Small intestine (tissue), 7 donors: ENCODE data around the gene ZNF511. TPM values are rescaled to one million over a fixed set of nuclear protein-coding genes. Genes with fewer than 3 reads are reported as not detected.

ENCODE experiments used
- DNase-seq, 2 donors: peaks; one replicate each; pipeline versions ENCODE4 v3.0.0 to v3.0.0-alpha.2; 2013
- FAIRE-seq: peaks from 2 replicates; lab custom pipeline; 2012; peaks lifted over from hg19 to GRCh38; lab: Jason Lieb, UNC
- H3K27ac ChIP-seq, 3 donors: one replicate each; pipeline ENCODE4 v1.5.1; 2013; ENCODE audit warnings: low read length in 2 of 3, mild to moderate bottlenecking in 2 of 3, control low read depth in 1 of 3, inconsistent platforms in 1 of 3, low read depth in 1 of 3, moderate library complexity in 1 of 3
- H3K27me3 ChIP-seq, 3 donors: one replicate each; pipeline ENCODE4 v1.6.1; 2013; ENCODE audit warnings: low read length in 3 of 3, inconsistent platforms in 1 of 3; ENCODE audit not compliant: control insufficient read depth in 3 of 3, insufficient read depth in 3 of 3
- H3K36me3 ChIP-seq, 3 donors: one replicate each; pipeline ENCODE4 v1.6.1; 2013; ENCODE audit warnings: low read length in 3 of 3, inconsistent platforms in 1 of 3, low read depth in 1 of 3, mild to moderate bottlenecking in 1 of 3, moderate library complexity in 1 of 3; ENCODE audit not compliant: control insufficient read depth in 3 of 3, insufficient read depth in 2 of 3
- H3K4me1 ChIP-seq, 3 donors: one replicate each; pipeline ENCODE4 v1.6.1; 2013; ENCODE audit warnings: low read length in 2 of 3, inconsistent platforms in 1 of 3, low read depth in 1 of 3, mild to moderate bottlenecking in 1 of 3, moderate library complexity in 1 of 3; ENCODE audit not compliant: control insufficient read depth in 3 of 3, insufficient read depth in 2 of 3
- H3K4me3 ChIP-seq, 3 donors: one replicate each; pipeline ENCODE4 v1.5.1; 2013; ENCODE audit warnings: low read length in 3 of 3, control low read depth in 1 of 3, inconsistent platforms in 1 of 3, low read depth in 1 of 3, mild to moderate bottlenecking in 1 of 3, moderate library complexity in 1 of 3
- H3K9me3 ChIP-seq, 2 donors: one replicate each; pipeline ENCODE4 v1.6.1; 2013; ENCODE audit warnings: low read depth in 1 of 2, low read length in 1 of 2; ENCODE audit not compliant: control insufficient read depth in 2 of 2, insufficient read depth in 1 of 2
- WGBS, 3 donors: extraction: QIAGEN DNeasy Blood & Tissue Kit; methylation state at CpG; one replicate each; pipeline ENCODE4 v1.1.7; 2013; 5-methylcytosine and 5-hydroxymethylcytosine counted together
- polyA plus RNA-seq, 4 donors: library from polyadenylated mRNA; stranded (reverse) in 3 of 4; unstranded in 1 of 4; fragments of 200-250 nt in 3 of 4; fragments of 120-200 nt in 1 of 4; gene quantifications; one replicate each; pipeline versions ENCODE4 v1.2.1 to v1.2.3, GENCODE V29; 2013
- donor health status: healthy with polysubstance abuse.
- donor health status: control.
- donor health status: control.
- donor health status: Bipolar disorder and iron deficiency.
- donor health status: healthy.

The ZNF511 gene
- polyA plus RNA-seq, 4 donors = 21.8 to 61.5 (median 48.8) TPM

GRCh38 chr10:133271521-133272300 lies 37.0 kb upstream of the ZNF511 start:
- H3K4me3 ChIP-seq = no peak overlapping the region
- no peaks in the 10 kb centered on the region for H3K9me3 ChIP-seq
- no peak overlapping the region for H3K27ac ChIP-seq
- peaks cover 0 to 27% (median 0%) of the 10 kb centered on the region in 3 donors for H3K36me3 ChIP-seq
- WGBS, 3 donors = 76 to 85% (median 85%) methylated on average over 28 to 35 of the region's 35 CpGs
- FAIRE-seq (no peak), DNase-seq (no peak)
- peaks cover 0 to 17% (median 4%) of the 10 kb centered on the region in 3 donors for H3K27me3 ChIP-seq
- H3K4me1 ChIP-seq = peaks cover 0 to 14% (median 0%) of the 10 kb centered on the region in 3 donors

- 53 to 85% (median 72%) methylated on average over 18 to 29 of the region's 29 CpGs for WGBS, 3 donors
- Histone ChIP-seq H3K4me1 (peaks cover 0 to 20% (median 2%) of the 10 kb centered on the region in 3 donors), H3K9me3 (no peaks in the 10 kb centered on the region), H3K27ac (no peak overlapping the region), H3K27me3 (peaks cover 0 to 17% (median 4%) of the 10 kb centered on the region in 3 donors), H3K36me3 (peaks cover 0 to 27% (median 0%) of the 10 kb centered on the region in 3 donors), H3K4me3 (no peak overlapping the region)
- FAIRE-seq (no peak), DNase-seq (no peak)
Observed at GRCh38 chr10:133272301-133272963, 36.3 kb upstream of the ZNF511 start.

- Histone ChIP-seq H3K9me3 (no peaks in the 10 kb centered on the region), H3K27me3 (peaks cover 0 to 17% (median 4%) of the 10 kb centered on the region in 3 donors), H3K4me3 (no peak overlapping the region), H3K4me1 (peaks cover 0 to 26% (median 2%) of the 10 kb centered on the region in 3 donors), H3K36me3 (peaks cover 0 to 27% (median 0%) of the 10 kb centered on the region in 3 donors), H3K27ac (no peak overlapping the region)
- no peak for DNase-seq
- no peak for FAIRE-seq
- 89 to 92% (median 91%) methylated on average over 25 of the region's 25 CpGs for WGBS, 3 donors
Observed at GRCh38 chr10:133272964-133273420, 35.7 kb upstream of the ZNF511 start.

DNA sequence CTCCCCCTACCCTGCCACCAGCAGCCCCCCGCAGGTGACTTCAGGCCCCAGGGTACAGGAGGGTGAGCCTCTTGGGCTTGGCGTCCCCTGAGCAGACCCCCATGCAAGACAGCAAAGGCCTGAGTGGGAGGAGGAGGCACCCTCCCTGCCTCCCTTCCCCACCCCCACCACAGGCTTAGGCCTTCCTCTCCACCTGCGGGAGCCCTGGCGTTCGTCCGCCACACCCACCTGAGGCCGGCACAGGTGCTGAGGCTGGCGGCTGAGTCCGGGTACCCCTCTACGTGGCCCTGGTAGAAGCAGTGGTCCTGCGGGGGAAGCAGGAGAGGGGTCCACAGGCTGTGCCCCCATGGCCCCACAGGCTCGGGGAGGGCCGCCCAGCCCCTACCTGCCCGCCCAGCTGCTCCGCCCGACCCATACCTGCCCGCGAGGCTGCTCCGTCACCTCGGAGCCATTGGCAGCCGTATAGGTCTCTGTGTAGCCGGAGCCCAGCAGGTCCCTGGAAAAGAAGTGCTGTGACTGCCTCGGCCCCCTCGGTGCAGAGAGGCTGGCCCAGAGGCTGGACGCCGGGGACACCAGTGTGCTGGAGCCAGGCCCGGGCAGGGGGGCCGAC lies 35.1 kb upstream of the ZNF511 start:
- H3K4me1 ChIP-seq = peaks cover 0 to 32% (median 2%) of the 10 kb centered on the region in 3 donors
- H3K27me3 ChIP-seq = peaks cover 0 to 17% (median 4%) of the 10 kb centered on the region in 3 donors
- peaks cover 0 to 29% (median 0%) of the 10 kb centered on the region in 3 donors for H3K36me3 ChIP-seq
- DNase-seq (no peak), FAIRE-seq (no peak)
- WGBS, 3 donors = 30 to 78% (median 39%) methylated on average over 26 to 28 of the region's 28 CpGs
- H3K9me3 ChIP-seq = no peaks in the 10 kb centered on the region
- H3K27ac ChIP-seq = no peak overlapping the region
- H3K4me3 ChIP-seq = no peak overlapping the region

GRCh38 chr10:133274751-133275683 lies 33.7 kb upstream of the ZNF511 start:
- WGBS, 3 donors = 19 to 28% (median 21%) methylated on average over 26 of the region's 26 CpGs
- DNase-seq (peak; percentile 29 to 53), FAIRE-seq (no peak)
- Histone ChIP-seq H3K9me3 (no peaks in the 10 kb centered on the region), H3K36me3 (peaks cover 0 to 33% (median 7%) of the 10 kb centered on the region in 3 donors), H3K27ac (peak overlapping the region in 2 of 3 donors; percentile 24 to 67), H3K27me3 (peaks cover 0 to 17% (median 4%) of the 10 kb centered on the region in 3 donors), H3K4me3 (peak overlapping the region in 1 of 3 donors; percentile 59), H3K4me1 (peaks cover 0 to 34% (median 2%) of the 10 kb centered on the region in 3 donors)

GRCh38 chr10:133275684-133276092 lies 33.0 kb upstream of the ZNF511 start:
- FAIRE-seq = no peak
- H3K4me3 ChIP-seq = peak overlapping the region in 1 of 3 donors; percentile 59
- peaks cover 0 to 33% (median 7%) of the 10 kb centered on the region in 3 donors for H3K36me3 ChIP-seq
- peaks cover 0 to 17% (median 4%) of the 10 kb centered on the region in 3 donors for H3K27me3 ChIP-seq
- H3K27ac ChIP-seq = peak overlapping the region in 1 of 3 donors; percentile 49
- H3K4me1 ChIP-seq = peaks cover 0 to 34% (median 2%) of the 10 kb centered on the region in 3 donors
- peak; percentile 16 to 45 for DNase-seq
- WGBS, 3 donors = 11 to 20% (median 15%) methylated on average over 11 to 12 of the region's 12 CpGs
- no peaks in the 10 kb centered on the region for H3K9me3 ChIP-seq

- Histone ChIP-seq H3K4me3 (peak overlapping the region in 1 of 3 donors; percentile 59), H3K36me3 (peaks cover 0 to 32% (median 7%) of the 10 kb centered on the region in 3 donors), H3K27ac (peak overlapping the region in 2 of 3 donors; percentile 49 to 50), H3K9me3 (no peaks in the 10 kb centered on the region), H3K27me3 (peaks cover 0 to 17% (median 4%) of the 10 kb centered on the region in 3 donors), H3K4me1 (peaks cover 0 to 34% (median 2%) of the 10 kb centered on the region in 3 donors)
- 8 to 13% (median 13%) methylated on average over 6 of the region's 6 CpGs for WGBS, 3 donors
- DNase-seq = no peak
- no peak for FAIRE-seq
Observed at GRCh38 chr10:133276100-133276434, 32.6 kb upstream of the ZNF511 start.
